GM23338 (cell line): ENCODE measurements around the gene POMT2. TPM values are rescaled to one million over a fixed set of nuclear protein-coding genes. Genes with fewer than 3 reads are reported as not detected.

ENCODE experiments used
- ATAC-seq: fragments of 200-7000 bp; cut with Tn5 transposase; 3 replicates; pipeline ENCODE4 v1.9.1; 2020
- DNase-seq: peaks from one replicate; pipeline ENCODE4 v3.0.0-alpha.2; 2015; ENCODE audit warnings: low spot score
- H2AFZ ChIP-seq: fragments of 200-600 bp; sonication (generic); 2 replicates; pipeline ENCODE4 v1.8.0; 2016; ENCODE audit warnings: antibody characterized with exemption, mild to moderate bottlenecking, moderate library complexity
- H3F3A ChIP-seq: fragments of 200-600 bp; sonication (generic); replicated peaks from 2 replicates; pipeline ENCODE4 v1.8.0; 2017; ENCODE audit warnings: antibody characterized with exemption, mixed run types, low read depth
- H3K27ac ChIP-seq: fragments of 200-600 bp; sonication (generic); 2 replicates; pipeline ENCODE4 v1.6.1; 2016; ENCODE audit warnings: low read depth
- H3K27me3 ChIP-seq: fragments of 200-600 bp; sonication (generic); 2 replicates; pipeline ENCODE4 v1.8.0; 2016; ENCODE audit warnings: mild to moderate bottlenecking, mixed run types, moderate library complexity; ENCODE audit not compliant: insufficient read depth
- H3K36me3 ChIP-seq: fragments of 200-600 bp; sonication (generic); 2 replicates; pipeline ENCODE4 v1.8.0; 2016; ENCODE audit warnings: mild to moderate bottlenecking; ENCODE audit not compliant: insufficient read depth
- H3K4me1 ChIP-seq: fragments of 200-600 bp; sonication (generic); 2 replicates; pipeline ENCODE4 v1.8.0; 2016; ENCODE audit warnings: mild to moderate bottlenecking, moderate library complexity; ENCODE audit not compliant: insufficient read depth
- H3K4me2 ChIP-seq: fragments of 200-600 bp; sonication (generic); 2 replicates; pipeline ENCODE4 v1.7.1; 2017; ENCODE audit warnings: mixed run types
- H3K4me3 ChIP-seq: fragments of 200-600 bp; sonication (generic); 2 replicates; pipeline ENCODE4 v1.6.1; 2016; ENCODE audit warnings: mixed run types
- H3K79me2 ChIP-seq: fragments of 200-600 bp; sonication (generic); replicated peaks from 2 replicates; pipeline ENCODE4 v1.8.0; 2017; ENCODE audit warnings: mild to moderate bottlenecking; ENCODE audit not compliant: insufficient read depth
- H3K9me2 ChIP-seq: fragments of 200-600 bp; sonication (generic); 2 replicates; pipeline ENCODE4 v1.8.0; 2017; ENCODE audit not compliant: insufficient read depth
- H4K20me1 ChIP-seq: fragments of 200-600 bp; sonication (generic); replicated peaks from 2 replicates; pipeline ENCODE4 v1.8.0; 2017; ENCODE audit warnings: mild to moderate bottlenecking; ENCODE audit not compliant: insufficient read depth
- H3K27ac Mint-ChIP-seq: 2 replicates; pipeline ENCODE4 v1.8.0; 2020; ENCODE audit warnings: inconsistent platforms, mild to moderate bottlenecking, moderate library complexity, mixed read lengths
- H3K27me3 Mint-ChIP-seq: 3 replicates; pipeline ENCODE4 v1.8.0; 2022; ENCODE audit warnings: low read depth, mild to moderate bottlenecking, moderate library complexity, mixed read lengths, inconsistent platforms; ENCODE audit not compliant: insufficient read depth, poor library complexity
- H3K36me3 Mint-ChIP-seq: 3 replicates; pipeline ENCODE4 v1.8.0; 2021; ENCODE audit warnings: low read depth, mild to moderate bottlenecking, inconsistent platforms, moderate library complexity, mixed read lengths
- H3K4me1 Mint-ChIP-seq: 3 replicates; pipeline ENCODE4 v1.8.0; 2020; ENCODE audit warnings: mild to moderate bottlenecking, inconsistent platforms, mixed read lengths
- H3K4me3 Mint-ChIP-seq: 3 replicates; pipeline ENCODE4 v1.8.0; 2021; ENCODE audit warnings: moderate library complexity, mild to moderate bottlenecking, inconsistent platforms, mixed read lengths
- H3K9me3 Mint-ChIP-seq: 3 replicates; pipeline ENCODE4 v1.8.0; 2020; ENCODE audit warnings: moderate library complexity, mild to moderate bottlenecking, inconsistent platforms, mixed read lengths
- CREB1 ChIP-seq: fragments of 250-450 bp; sonication (Bioruptor Pico); IDR thresholded peaks from 2 replicates; pipeline ENCODE4 v1.5.0; 2020; ENCODE audit warnings: low read depth, mild to moderate bottlenecking, moderate library complexity
- ETS1 ChIP-seq: IDR thresholded peaks from 2 replicates; pipeline ENCODE4 v1.6.1; 2016; ENCODE audit warnings: antibody characterized with exemption
- EZH2 ChIP-seq: fragments of 200-600 bp; sonication (generic); IDR thresholded peaks from one replicate; pipeline ENCODE4 v1.8.0; 2017; ENCODE audit warnings: antibody characterized with exemption, mild to moderate bottlenecking, low read depth; ENCODE audit not compliant: unreplicated experiment
- EZH2phosphoT487 ChIP-seq: fragments of 200-600 bp; sonication (generic); IDR thresholded peaks from one replicate; pipeline ENCODE4 v1.8.1; 2018; ENCODE audit warnings: antibody characterized with exemption; ENCODE audit not compliant: unreplicated experiment
- JUNB ChIP-seq: IDR thresholded peaks from one replicate; pipeline ENCODE4 v1.6.1; 2016; ENCODE audit warnings: antibody characterized with exemption; ENCODE audit not compliant: unreplicated experiment
- NANOG ChIP-seq: IDR thresholded peaks from 2 replicates; pipeline ENCODE4 v1.6.1; 2016; ENCODE audit warnings: antibody characterized with exemption, borderline replicate concordance
- POLR2AphosphoS5 ChIP-seq: IDR thresholded peaks from 2 replicates; pipeline ENCODE4 v1.6.1; 2016; ENCODE audit warnings: antibody characterized with exemption, low read depth
- REST ChIP-seq: IDR thresholded peaks from one replicate; pipeline ENCODE4 v1.6.1; 2018; ENCODE audit warnings: antibody characterized with exemption; ENCODE audit not compliant: unreplicated experiment
- STAT1 ChIP-seq: IDR thresholded peaks from one replicate; pipeline ENCODE4 v1.6.1; 2016; ENCODE audit warnings: antibody characterized with exemption; ENCODE audit not compliant: unreplicated experiment
- ZNF114 ChIP-seq: fragments of 250-450 bp; sonication (Bioruptor Pico); IDR thresholded peaks from 2 replicates; pipeline ENCODE4 v1.5.0; 2020; ENCODE audit warnings: mild to moderate bottlenecking, moderate library complexity
- ZNF331 ChIP-seq: fragments of 250-450 bp; sonication (Bioruptor Pico); IDR thresholded peaks from 2 replicates; pipeline ENCODE4 v1.5.0; 2020; ENCODE audit warnings: low read depth, mild to moderate bottlenecking, moderate library complexity
- polyA plus RNA-seq: library from polyadenylated mRNA; unstranded; fragments of >200 nt; fragmentation: Nextera tagmentation; extraction: Ambion mirVana; gene quantifications from 2 replicates; pipeline ENCODE4 v1.2.1, GENCODE V29; 2016
- total RNA-seq: library from RNA; depleted of rRNA; stranded (reverse); fragments of >200 nt; shearing (Covaris generic); gene quantifications from 2 replicates; pipeline ENCODE4 v1.2.3, GENCODE V29; 2014
- TF ChIP-seq, protein P1 (sequence below): fragments of 250-450 bp; sonication (Bioruptor Pico); IDR thresholded peaks from 2 replicates; pipeline ENCODE4 v1.5.0; 2020; ENCODE audit warnings: mild to moderate bottlenecking, moderate library complexity
- TF ChIP-seq, protein P2 (sequence below), 2 experiments: fragments of 200-600 bp in 1 of 2; sonication (generic) in 1 of 2; conservative IDR thresholded peaks; 2 replicates each; pipeline versions ENCODE4 v1.5.1 to v1.6.1; 2016 to 2017; ENCODE audit warnings: antibody characterized with exemption in 2 of 2, low read depth in 2 of 2, mild to moderate bottlenecking in 2 of 2, moderate library complexity in 1 of 2

Gene POMT2
- total and polyA plus RNA-seq, 2 experiments from 2014 or later: 24.3 to 29.9 TPM

DNA sequence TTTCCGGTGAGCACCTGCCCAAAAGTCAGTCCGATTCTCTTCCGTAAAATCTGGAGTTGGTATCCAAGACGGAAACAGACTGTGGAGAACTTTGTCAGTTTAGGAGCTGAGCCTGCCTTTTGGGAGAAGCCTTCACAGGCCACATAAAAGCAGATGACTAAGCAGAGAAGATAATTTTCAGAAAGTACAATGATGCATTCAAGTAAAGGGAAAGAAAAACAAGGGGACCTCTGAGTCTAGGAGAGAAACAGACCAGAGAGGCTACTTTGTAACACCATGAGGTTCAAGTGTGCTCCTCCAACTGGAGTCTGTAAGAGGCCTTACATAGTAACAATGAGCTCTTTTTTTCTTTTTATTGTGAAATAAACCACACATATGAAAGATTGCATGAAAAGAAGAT is 35.1 kb upstream of the POMT2 start:
- Histone ChIP-seq H3K27me3 (no peaks in the 10 kb centered on the region), H3F3A (no peaks in the 10 kb centered on the region), H4K20me1 (no peaks in the 10 kb centered on the region; the same call in 1 of the 2 replicates), H3K9me2 (no peaks in the 10 kb centered on the region), H3K36me3 (no peaks in the 10 kb centered on the region), H2AFZ (no peak overlapping the region), H3K27ac (no peak overlapping the region), H3K4me1 (no peaks in the 10 kb centered on the region), H3K79me2 (no peaks in the 10 kb centered on the region), H3K4me2 (no peak overlapping the region), H3K4me3 (no peak overlapping the region)
- ATAC-seq (no peak), DNase-seq (no peak)
- no peak for TF ChIP-seq POLR2AphosphoS5
- TF ChIP-seq, protein P1, sequence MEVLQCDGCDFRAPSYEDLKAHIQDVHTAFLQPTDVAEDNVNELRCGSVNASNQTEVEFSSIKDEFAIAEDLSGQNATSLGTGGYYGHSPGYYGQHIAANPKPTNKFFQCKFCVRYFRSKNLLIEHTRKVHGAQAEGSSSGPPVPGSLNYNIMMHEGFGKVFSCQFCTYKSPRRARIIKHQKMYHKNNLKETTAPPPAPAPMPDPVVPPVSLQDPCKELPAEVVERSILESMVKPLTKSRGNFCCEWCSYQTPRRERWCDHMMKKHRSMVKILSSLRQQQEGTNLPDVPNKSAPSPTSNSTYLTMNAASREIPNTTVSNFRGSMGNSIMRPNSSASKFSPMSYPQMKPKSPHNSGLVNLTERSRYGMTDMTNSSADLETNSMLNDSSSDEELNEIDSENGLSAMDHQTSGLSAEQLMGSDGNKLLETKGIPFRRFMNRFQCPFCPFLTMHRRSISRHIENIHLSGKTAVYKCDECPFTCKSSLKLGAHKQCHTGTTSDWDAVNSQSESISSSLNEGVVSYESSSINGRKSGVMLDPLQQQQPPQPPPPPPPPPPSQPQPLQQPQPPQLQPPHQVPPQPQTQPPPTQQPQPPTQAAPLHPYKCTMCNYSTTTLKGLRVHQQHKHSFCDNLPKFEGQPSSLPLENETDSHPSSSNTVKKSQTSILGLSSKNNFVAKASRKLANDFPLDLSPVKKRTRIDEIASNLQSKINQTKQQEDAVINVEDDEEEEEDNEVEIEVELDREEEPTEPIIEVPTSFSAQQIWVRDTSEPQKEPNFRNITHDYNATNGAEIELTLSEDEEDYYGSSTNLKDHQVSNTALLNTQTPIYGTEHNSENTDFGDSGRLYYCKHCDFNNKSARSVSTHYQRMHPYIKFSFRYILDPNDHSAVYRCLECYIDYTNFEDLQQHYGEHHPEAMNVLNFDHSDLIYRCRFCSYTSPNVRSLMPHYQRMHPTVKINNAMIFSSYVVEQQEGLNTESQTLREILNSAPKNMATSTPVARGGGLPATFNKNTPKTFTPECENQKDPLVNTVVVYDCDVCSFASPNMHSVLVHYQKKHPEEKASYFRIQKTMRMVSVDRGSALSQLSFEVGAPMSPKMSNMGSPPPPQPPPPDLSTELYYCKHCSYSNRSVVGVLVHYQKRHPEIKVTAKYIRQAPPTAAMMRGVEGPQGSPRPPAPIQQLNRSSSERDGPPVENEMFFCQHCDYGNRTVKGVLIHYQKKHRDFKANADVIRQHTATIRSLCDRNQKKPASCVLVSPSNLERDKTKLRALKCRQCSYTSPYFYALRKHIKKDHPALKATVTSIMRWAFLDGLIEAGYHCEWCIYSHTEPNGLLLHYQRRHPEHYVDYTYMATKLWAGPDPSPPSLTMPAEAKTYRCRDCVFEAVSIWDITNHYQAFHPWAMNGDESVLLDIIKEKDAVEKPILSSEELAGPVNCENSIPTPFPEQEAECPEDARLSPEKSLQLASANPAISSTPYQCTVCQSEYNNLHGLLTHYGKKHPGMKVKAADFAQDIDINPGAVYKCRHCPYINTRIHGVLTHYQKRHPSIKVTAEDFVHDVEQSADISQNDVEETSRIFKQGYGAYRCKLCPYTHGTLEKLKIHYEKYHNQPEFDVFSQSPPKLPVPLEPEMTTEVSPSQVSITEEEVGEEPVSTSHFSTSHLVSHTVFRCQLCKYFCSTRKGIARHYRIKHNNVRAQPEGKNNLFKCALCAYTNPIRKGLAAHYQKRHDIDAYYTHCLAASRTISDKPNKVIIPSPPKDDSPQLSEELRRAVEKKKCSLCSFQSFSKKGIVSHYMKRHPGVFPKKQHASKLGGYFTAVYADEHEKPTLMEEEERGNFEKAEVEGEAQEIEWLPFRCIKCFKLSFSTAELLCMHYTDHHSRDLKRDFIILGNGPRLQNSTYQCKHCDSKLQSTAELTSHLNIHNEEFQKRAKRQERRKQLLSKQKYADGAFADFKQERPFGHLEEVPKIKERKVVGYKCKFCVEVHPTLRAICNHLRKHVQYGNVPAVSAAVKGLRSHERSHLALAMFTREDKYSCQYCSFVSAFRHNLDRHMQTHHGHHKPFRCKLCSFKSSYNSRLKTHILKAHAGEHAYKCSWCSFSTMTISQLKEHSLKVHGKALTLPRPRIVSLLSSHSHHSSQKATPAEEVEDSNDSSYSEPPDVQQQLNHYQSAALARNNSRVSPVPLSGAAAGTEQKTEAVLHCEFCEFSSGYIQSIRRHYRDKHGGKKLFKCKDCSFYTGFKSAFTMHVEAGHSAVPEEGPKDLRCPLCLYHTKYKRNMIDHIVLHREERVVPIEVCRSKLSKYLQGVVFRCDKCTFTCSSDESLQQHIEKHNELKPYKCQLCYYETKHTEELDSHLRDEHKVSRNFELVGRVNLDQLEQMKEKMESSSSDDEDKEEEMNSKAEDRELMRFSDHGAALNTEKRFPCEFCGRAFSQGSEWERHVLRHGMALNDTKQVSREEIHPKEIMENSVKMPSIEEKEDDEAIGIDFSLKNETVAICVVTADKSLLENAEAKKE (CRISPR knock-in tag): no peak
- TF ChIP-seq JUNB: no peak
- no peak for TF ChIP-seq CREB1 (CRISPR knock-in tag)
- TF ChIP-seq NANOG: no peak
- no peak for TF ChIP-seq EZH2phosphoT487
- no peak for TF ChIP-seq ETS1
- no peak for TF ChIP-seq ZNF331
- no peak for TF ChIP-seq EZH2
- TF ChIP-seq REST: no peak
- no peak for TF ChIP-seq ZNF114 (CRISPR knock-in tag)
- TF ChIP-seq, protein P2, sequence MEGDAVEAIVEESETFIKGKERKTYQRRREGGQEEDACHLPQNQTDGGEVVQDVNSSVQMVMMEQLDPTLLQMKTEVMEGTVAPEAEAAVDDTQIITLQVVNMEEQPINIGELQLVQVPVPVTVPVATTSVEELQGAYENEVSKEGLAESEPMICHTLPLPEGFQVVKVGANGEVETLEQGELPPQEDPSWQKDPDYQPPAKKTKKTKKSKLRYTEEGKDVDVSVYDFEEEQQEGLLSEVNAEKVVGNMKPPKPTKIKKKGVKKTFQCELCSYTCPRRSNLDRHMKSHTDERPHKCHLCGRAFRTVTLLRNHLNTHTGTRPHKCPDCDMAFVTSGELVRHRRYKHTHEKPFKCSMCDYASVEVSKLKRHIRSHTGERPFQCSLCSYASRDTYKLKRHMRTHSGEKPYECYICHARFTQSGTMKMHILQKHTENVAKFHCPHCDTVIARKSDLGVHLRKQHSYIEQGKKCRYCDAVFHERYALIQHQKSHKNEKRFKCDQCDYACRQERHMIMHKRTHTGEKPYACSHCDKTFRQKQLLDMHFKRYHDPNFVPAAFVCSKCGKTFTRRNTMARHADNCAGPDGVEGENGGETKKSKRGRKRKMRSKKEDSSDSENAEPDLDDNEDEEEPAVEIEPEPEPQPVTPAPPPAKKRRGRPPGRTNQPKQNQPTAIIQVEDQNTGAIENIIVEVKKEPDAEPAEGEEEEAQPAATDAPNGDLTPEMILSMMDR (conservative IDR thresholded peaks at IDR 0.05; ENCODE audit: low read depth in 2 of 2): no peak
- TF ChIP-seq STAT1: no peak
- no peaks in the 10 kb centered on the region for H3K4me1 Mint-ChIP-seq
- no peak overlapping the region for H3K27ac Mint-ChIP-seq
- H3K27me3 Mint-ChIP-seq: peaks cover 3% of the 10 kb centered on the region
- H3K4me3 Mint-ChIP-seq: no peak overlapping the region
- H3K36me3 Mint-ChIP-seq: no peaks in the 10 kb centered on the region
- no peaks in the 10 kb centered on the region for H3K9me3 Mint-ChIP-seq
